SKM-1 treated with dmso at 0.1 percent for 144 hours (cell line): ENCODE data around the gene FADS1.
A peak's percentile ranks its signal among the peaks of the same experiment; 100 is the strongest.

ENCODE experiments used
- DNase-seq: peaks from one replicate; lab custom pipeline; 2025; ENCODE audit not compliant: unreplicated experiment; lab: John Stamatoyannopoulos, UW

FADS1 gene

GRCh38 chr11:61846362-61847020 is 29.7 kb upstream of the FADS1 start:
- DNase-seq = no peak

GRCh38 chr11:61844909-61845565 is 28.2 kb upstream of the FADS1 start:
- DNase-seq = no peak

DNA sequence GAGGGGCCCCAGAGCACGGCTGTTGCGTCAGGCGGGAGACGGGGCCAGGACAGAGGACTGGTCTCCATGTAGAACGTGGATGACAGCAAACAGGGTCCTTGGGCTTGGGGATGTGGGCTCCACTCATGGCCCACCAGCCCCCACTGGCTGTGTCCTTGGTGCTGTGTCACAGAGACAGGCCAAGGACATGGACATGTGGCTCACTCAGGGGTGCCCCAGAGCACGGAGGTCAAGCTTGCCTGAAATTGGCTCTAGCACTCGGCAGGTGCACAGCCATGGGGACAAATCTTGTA is 25.7 kb upstream of the FADS1 start:
- no peak for DNase-seq

DNA sequence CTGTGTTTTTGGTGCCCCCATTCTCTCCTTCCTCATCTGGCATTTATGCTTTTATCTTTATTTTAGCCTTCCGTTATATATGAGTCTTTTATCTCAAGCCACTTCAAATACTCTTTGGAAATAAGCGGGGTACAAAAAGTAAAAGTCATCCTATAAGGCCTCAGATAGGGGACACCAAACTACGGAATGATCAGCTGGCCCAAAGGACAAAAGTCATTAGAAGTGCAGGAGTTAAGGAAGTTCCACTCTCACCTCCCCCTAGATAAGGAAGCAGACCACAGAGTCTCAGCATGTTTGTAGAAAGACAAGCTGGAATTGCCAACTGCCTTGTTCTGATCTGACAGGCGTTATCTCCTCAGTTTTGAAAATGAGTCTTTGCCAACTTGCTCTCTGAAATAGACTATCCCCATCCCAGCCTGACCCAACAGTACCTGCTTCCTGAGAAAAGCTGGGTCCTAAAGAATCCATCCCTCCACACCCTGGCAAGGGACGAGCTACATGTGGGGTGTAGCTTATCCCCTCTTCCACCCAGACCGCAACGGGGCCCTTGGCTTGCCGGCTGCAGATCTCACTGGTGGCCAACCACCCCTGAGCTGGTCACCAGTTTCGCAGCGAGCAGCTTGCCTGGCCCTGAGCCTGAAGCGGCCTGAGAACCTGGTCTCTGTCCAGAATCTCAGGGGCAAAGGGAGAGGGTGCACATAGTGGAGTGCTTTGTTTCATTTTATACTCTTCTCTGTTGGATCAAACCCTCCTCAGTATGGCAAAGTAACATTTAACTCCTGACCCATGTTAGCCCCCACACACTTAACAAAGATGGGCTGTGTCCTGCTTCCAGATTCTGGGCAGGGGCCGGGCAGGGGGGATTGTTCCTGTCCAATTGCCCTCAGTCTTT is 25.1 kb upstream of the FADS1 start:
- no peak for DNase-seq

DNA sequence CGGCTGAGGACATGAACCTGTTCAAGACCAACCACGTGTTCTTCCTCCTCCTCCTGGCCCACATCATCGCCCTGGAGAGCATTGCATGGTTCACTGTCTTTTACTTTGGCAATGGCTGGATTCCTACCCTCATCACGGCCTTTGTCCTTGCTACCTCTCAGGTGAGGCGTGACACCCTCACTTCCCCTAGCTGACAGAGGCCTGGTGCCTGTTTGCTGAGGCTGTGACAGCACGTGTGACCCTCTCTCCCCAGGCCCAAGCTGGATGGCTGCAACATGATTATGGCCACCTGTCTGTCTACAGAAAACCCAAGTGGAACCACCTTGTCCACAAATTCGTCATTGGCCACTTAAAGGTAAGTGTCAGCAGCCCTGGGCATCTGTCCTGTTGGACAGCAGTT is 23.6 kb upstream of the FADS1 start:
- DNase-seq = no peak

DNA sequence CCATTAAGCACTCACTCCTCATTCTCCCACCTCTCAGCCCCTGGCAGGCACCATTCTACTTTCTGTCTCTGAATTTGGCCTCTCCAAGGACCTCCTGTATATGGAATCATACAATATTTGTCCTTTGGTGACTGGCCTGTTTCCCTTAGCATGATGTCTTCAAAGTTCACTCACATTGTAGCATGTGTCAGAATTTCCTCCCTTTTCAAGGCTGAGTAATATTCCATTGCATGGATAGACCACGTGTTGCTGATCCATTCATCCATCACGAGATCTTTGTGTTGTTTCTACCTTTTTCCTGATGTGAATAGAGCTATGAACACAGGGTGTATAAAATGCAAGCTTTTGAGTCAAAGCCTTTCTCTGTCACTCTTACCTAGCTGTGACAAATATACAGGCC is 22.9 kb upstream of the FADS1 start:
- DNase-seq = no peak

DNA sequence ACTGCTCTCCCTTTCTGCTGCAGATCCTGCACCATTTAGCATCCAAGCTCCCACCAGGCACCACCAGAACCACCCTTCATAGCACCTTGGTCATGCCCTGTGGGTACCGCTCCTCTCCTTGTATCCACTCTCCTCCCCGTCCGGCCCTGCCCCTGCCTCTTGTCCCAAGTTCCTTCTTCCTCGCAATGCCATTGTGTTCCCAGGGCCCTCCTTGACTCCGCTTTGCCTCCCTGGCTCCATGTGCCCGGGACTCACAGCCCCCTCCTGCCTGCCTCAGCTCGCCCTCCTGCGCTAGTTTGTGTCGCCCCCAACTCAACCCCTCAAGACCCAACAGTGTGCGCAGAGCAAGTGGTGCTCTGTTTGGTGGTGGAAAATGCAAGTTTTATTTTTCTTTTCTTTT is 22.1 kb upstream of the FADS1 start:
- DNase-seq = no peak

GRCh38 chr11:61838501-61838900 is 21.7 kb upstream of the FADS1 start:
- no peak for DNase-seq

DNA sequence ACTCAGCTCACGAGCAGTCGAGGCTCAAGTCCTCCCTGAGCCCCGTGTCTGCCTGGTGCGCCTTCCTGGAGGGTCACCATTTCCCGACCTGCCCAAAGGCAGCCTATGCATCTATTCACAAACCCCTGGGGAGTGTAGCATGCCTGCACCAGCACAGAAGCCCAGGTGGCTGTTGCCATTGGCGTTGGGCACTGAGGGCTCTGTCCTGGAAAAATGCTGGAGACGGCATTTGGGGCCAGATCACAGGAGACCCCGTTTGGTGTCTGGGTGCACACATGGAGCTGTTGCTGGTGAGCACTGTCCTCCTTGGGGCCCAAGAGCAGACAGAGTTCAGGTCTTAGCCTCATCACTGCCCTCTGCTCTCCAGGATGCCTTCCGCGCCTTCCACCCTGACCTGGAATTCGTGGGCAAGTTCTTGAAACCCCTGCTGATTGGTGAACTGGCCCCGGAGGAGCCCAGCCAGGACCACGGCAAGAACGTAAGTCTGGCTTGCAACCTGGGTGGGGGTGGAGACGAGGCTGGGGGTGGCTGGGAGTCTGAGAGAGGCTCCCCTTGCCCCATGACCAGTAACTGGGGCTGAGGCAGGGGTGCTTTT is 20.7 kb upstream of the FADS1 start:
- no peak for DNase-seq

DNA sequence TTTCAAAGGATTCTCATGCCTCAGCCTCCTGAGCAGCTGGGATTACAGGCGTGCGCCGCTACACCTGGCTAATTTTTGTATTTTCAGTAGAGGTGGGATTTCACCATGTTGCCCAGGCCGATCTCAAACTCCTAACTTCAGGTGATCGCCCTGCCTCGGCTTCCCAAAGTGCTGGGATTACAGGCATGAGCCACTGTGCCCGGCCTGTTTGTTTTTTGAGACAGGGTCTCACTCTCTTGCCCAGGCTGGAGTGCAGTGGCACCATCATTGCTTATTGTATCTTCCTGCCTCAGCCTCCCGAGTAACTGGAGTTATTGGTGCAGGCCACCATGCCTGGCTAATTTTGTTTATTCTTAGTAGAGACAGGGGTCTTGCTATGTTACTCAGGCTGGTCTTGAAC is 19.4 kb upstream of the FADS1 start:
- no peak for DNase-seq

DNA sequence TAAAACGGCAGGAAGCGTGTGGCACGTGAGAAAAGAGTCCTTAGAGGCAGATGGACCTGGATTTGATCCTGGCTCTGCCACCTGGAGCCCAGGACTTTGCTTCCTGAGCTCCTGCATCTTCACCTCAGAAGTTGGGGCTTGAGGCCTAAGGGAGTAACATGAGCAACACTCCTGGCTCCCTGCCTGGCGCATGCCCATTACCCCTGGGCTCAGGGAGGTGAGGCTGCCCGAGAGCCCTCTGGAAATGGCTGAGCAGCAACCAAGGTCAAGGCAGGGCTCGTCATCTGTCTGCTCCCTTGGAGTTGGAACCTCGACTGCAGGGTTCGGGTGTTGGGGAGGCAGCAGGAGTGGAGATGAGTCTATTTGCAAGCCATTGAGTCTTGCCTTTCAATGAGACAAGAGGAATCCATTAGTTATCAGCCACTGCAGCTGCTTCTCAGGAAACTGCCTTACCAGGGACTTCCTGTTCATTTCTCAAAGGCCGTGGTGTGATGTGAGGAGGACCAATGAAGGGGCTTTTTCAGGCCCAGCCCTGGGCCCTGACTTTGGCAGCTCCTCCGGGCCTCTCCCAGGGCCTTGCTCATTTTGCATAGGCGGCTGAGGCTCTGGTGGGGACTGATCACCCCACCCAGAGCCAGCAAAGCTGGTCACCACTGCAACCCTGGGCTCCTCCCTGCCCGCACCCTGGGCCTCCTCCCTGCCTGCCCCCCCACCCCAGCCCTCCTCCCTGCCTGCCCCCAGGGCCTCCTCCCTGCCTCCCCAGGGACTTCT is 17.7 kb upstream of the FADS1 start:
- peak; percentile 87 for DNase-seq

- no peak for DNase-seq
Measured at GRCh38 chr11:61833926-61834277, 17.1 kb upstream of the FADS1 start.

DNA sequence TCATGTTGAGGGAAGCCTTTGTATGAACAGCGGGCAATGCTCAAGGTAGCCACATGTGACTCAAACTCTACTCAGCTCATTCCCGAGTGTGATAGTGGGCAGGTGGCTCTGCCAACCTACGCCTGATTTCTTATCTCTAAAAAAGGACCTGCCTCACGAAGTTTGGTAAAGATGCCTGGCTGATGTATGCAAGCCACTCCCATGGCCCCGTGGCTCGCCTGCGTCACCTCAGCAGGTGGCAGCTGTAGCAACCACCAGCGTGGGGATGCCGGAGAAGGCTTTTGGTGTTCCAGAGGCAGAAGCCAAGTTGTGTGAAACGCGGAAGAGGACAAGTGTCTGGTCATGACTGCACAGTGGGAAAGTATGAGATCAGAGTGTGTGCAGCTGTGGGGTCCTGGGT is 16.7 kb upstream of the FADS1 start:
- no peak for DNase-seq

DNA sequence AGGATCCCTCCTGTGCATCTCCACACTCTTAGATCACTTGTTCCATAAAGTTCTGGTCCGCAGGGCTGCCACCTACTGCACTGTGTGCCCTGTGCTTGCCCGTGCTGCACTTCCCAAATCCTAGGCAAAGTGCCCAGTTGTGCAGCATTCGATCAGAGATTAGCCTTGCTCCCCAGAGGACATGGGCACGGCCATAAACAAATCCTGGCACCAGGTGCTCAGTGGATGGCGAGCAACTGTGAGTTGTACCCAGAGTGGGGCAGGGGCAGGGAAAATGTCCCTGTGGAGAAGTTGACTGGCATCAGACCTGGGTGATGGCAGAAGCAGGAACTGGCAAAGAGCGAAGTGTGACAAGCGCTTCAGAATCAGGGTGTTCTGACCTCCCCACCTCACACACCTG is 16.0 kb upstream of the FADS1 start:
- no peak for DNase-seq

DNA sequence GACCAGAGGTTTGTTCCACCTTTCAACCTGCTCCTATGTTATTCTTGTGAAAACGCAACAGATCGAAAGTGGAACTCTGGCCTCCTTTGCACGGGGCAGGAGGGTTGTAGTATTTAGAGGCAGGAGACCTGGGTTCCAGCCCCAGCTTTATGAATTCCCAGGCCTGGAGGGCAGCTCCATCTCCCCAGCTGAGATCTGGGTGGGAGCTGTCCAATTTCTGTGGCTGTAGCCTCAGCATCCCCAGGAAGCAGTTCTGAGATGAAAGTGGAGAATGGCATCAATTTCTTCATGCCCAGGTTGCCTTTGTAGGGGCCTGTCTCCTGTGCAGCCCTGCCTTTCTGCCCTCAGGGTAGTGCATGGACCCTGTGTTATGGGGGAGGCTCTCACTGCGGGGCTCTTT is 15.4 kb upstream of the FADS1 start:
- DNase-seq = no peak

- no peak for DNase-seq
Measured at GRCh38 chr11:61830237-61831105, 13.7 kb upstream of the FADS1 start.

DNA sequence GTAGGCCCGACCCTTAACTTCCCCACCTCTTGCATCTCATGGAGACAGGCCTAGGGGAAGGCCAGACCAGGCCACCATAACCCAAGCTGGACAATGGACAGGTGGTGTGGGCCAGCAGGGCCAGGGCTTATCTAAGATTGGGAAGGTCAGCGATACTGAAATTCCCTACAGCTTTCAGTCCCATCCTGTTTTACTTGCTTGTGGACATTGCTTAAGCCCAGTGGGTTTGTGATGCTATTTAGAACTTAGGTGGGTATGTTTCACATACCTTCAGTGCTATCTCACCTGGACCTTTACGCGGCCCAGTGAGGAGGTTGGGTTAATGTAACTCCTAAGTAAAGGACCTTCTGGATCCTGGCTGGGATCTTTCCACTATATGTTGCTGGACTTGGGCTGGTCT is 13.0 kb upstream of the FADS1 start:
- no peak for DNase-seq

- no peak for DNase-seq
Measured at GRCh38 chr11:61828629-61829407, 12.0 kb upstream of the FADS1 start.

DNA sequence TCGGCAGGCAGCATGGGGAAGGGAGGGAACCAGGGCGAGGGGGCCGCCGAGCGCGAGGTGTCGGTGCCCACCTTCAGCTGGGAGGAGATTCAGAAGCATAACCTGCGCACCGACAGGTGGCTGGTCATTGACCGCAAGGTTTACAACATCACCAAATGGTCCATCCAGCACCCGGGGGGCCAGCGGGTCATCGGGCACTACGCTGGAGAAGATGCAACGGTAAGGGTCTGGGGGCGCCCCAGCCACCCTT is 11.5 kb upstream of the FADS1 start:
- no peak for DNase-seq
